CD4-positive, alpha-beta T cell (primary cell): ENCODE data around the gene STK32B. TPM values are rescaled to one million over a fixed set of nuclear protein-coding genes. Genes with fewer than 3 reads are reported as not detected.

Experiments
- ATAC-seq: fragments of 200-7000 bp; cut with Tn5 transposase; one replicate; pipeline ENCODE4 v1.10.0; 2022; ENCODE audit warnings: mild to moderate bottlenecking; ENCODE audit not compliant: poor library complexity
- CTCF ChIA-PET: fragments of 350-600 bp; sonication (Branson Sonifier 250); formaldehyde crosslinking; loops from one replicate; lab custom pipeline; 2021; ENCODE audit warnings: antibody characterized with exemption, inconsistent platforms; lab: Charles Lee
- POLR2A ChIA-PET: fragments of 350-600 bp; sonication (Branson Sonifier 250); formaldehyde crosslinking; loops from one replicate; lab custom pipeline; 2021; ENCODE audit warnings: antibody characterized with exemption, inconsistent platforms; lab: Charles Lee
- DNase-seq, 14 experiments: peaks; one replicate each; pipeline ENCODE4 v3.0.0-alpha.2; 2013 to 2020; ENCODE audit warnings: mixed read lengths in 2 of 14
- H3K27ac ChIP-seq, 2 donors: one replicate each; pipeline versions ENCODE4 v1.5.1 to v1.7.0; 2013; ENCODE audit warnings: low read length in 2 of 2, low read depth in 1 of 2, mild to moderate bottlenecking in 1 of 2
- H3K27me3 ChIP-seq, 2 experiments: 1 replicate in 1 of 2; 2 replicates in 1 of 2; pipeline versions ENCODE4 v1.6.1 to v1.7.0; 2013; ENCODE audit warnings: low read length in 2 of 2, control low read depth in 1 of 2, mild to moderate bottlenecking in 1 of 2, moderate library complexity in 1 of 2; ENCODE audit not compliant: insufficient read depth in 2 of 2, control insufficient read depth in 1 of 2
- H3K36me3 ChIP-seq: one replicate; pipeline ENCODE4 v1.6.1; 2013; ENCODE audit warnings: low read length, control low read depth; ENCODE audit not compliant: insufficient read depth
- H3K4me1 ChIP-seq: one replicate; pipeline ENCODE4 v1.6.1; 2013; ENCODE audit warnings: low read length, control low read depth; ENCODE audit not compliant: insufficient read depth
- H3K4me3 ChIP-seq: one replicate; pipeline ENCODE4 v1.5.1; 2013; ENCODE audit warnings: mild to moderate bottlenecking, low read length, moderate library complexity
- H3K9me3 ChIP-seq, 2 experiments: 1 replicate in 1 of 2; 2 replicates in 1 of 2; pipeline versions ENCODE4 v1.6.1 to v1.7.0; 2013; ENCODE audit warnings: low read length in 2 of 2, mild to moderate bottlenecking in 2 of 2, control low read depth in 1 of 2, moderate library complexity in 1 of 2; ENCODE audit not compliant: control insufficient read depth in 1 of 2, insufficient read depth in 1 of 2
- H3K27ac Mint-ChIP-seq: one replicate; pipeline ENCODE4 v1.8.0; 2020; ENCODE audit warnings: mixed read lengths
- H3K27me3 Mint-ChIP-seq: one replicate; pipeline ENCODE4 v1.8.0; 2021; ENCODE audit warnings: mixed read lengths
- H3K36me3 Mint-ChIP-seq: one replicate; pipeline ENCODE4 v1.8.0; 2021; ENCODE audit warnings: low read depth, mixed read lengths
- H3K4me1 Mint-ChIP-seq: one replicate; pipeline ENCODE4 v1.8.0; 2021; ENCODE audit warnings: low read depth, mixed read lengths
- H3K4me3 Mint-ChIP-seq: one replicate; pipeline ENCODE4 v1.8.0; 2020; ENCODE audit warnings: mild to moderate bottlenecking, mixed read lengths
- H3K9me3 Mint-ChIP-seq: one replicate; pipeline ENCODE4 v1.8.0; 2020; ENCODE audit warnings: mixed read lengths
- CTCF ChIP-seq: fragments of 200-600 bp; IDR thresholded peaks from one replicate; pipeline ENCODE4 v1.8.0; 2022; ENCODE audit warnings: antibody characterized with exemption, mild to moderate bottlenecking
- intact Hi-C, 2 experiments: fragments of 100-400 bp; cut with DNase I in 1 of 2; cut with micrococcal nuclease in 1 of 2; formaldehyde crosslinking; loops; one replicate each; pipeline versions ENCODE4 v1.15.1 to v1.9.0; 2023 to 2025; cut with DNase I, micrococcal nuclease
- total RNA-seq, 174 experiments: library from RNA in 2 of 174; stranded (reverse) in 2 of 174; gene quantifications; one replicate each; pipeline ENCODE4 v1.2.3 and lab custom pipeline; 2021 to 2026

STK32B gene
- total RNA-seq, 2 experiments from 2014 or later: not detected

GRCh38 chr4:5370286-5370685 lies 319.0 kb downstream of the STK32B start:
- POLR2A ChIA-PET: no interaction called here
- CTCF ChIA-PET: no interaction called here

GRCh38 chr4:5371415-5372190 lies 320.3 kb downstream of the STK32B start:
- Histone ChIP-seq H3K4me1 (no peaks in the 10 kb centered on the region), H3K4me3 (no peak overlapping the region), H3K27me3 (no peaks in the 10 kb centered on the region), H3K9me3 (peaks cover 0 to 8% of the 10 kb centered on the region in 2 experiments), H3K36me3 (no peaks in the 10 kb centered on the region), H3K27ac (no peak overlapping the region)
- no peaks in the 10 kb centered on the region for H3K27me3 Mint-ChIP-seq
- no peak for DNase-seq
- no peak overlapping the region for H3K4me3 Mint-ChIP-seq
- intact Hi-C loops: no loop called here
- ChIA-PET CTCF (no interaction called here), POLR2A (no interaction called here)
- no peak for TF ChIP-seq CTCF
- H3K9me3 Mint-ChIP-seq: no peaks in the 10 kb centered on the region
- H3K36me3 Mint-ChIP-seq: no peaks in the 10 kb centered on the region
- no peaks in the 10 kb centered on the region for H3K4me1 Mint-ChIP-seq
- no peak for ATAC-seq
- H3K27ac Mint-ChIP-seq: no peak overlapping the region

More at GRCh38 chr4:5370286-5370685, 319.0 kb downstream of the STK32B start:
- no peaks in the 10 kb centered on the region for H3K9me3 Mint-ChIP-seq
- DNase-seq (no peak), ATAC-seq (no peak)
- H3K4me3 Mint-ChIP-seq: no peak overlapping the region
- no peaks in the 10 kb centered on the region for H3K27me3 Mint-ChIP-seq
- H3K9me3 ChIP-seq: no peaks in the 10 kb centered on the region
- H3K36me3 ChIP-seq: no peaks in the 10 kb centered on the region
- H3K4me3 ChIP-seq: no peak overlapping the region
- no peaks in the 10 kb centered on the region for H3K36me3 Mint-ChIP-seq
- no peak overlapping the region for H3K27ac ChIP-seq
- no peak for TF ChIP-seq CTCF
- intact Hi-C loops: no loop called here
- no peaks in the 10 kb centered on the region for H3K27me3 ChIP-seq
- H3K27ac Mint-ChIP-seq: no peak overlapping the region
- H3K4me1 ChIP-seq: no peaks in the 10 kb centered on the region
- no peaks in the 10 kb centered on the region for H3K4me1 Mint-ChIP-seq

- no peaks in the 10 kb centered on the region for H3K27me3 ChIP-seq
- ChIA-PET POLR2A (no interaction called here), CTCF (no interaction called here)
- no peak for TF ChIP-seq CTCF
- DNase-seq: no peak
- intact Hi-C loops: no loop called here
- H3K9me3 Mint-ChIP-seq: no peaks in the 10 kb centered on the region
- no peak overlapping the region for H3K27ac Mint-ChIP-seq
- ATAC-seq: no peak
- H3K27me3 Mint-ChIP-seq: no peaks in the 10 kb centered on the region
- no peaks in the 10 kb centered on the region for H3K36me3 ChIP-seq
- no peak overlapping the region for H3K27ac ChIP-seq
- no peaks in the 10 kb centered on the region for H3K4me1 Mint-ChIP-seq
- H3K9me3 ChIP-seq: peaks cover 0 to 12% of the 10 kb centered on the region in 2 experiments
- no peaks in the 10 kb centered on the region for H3K4me1 ChIP-seq
- no peak overlapping the region for H3K4me3 ChIP-seq
- no peaks in the 10 kb centered on the region for H3K36me3 Mint-ChIP-seq
- no peak overlapping the region for H3K4me3 Mint-ChIP-seq
Observed at GRCh38 chr4:5372198-5372597, 320.9 kb downstream of the STK32B start.
